ENCODE data around the gene TDP2.
A peak's percentile ranks its signal among the peaks of the same experiment; 100 is the strongest.
"Not testable (repeated sequence)": the region's sequence is repeated elsewhere in the genome, so short reads cannot be mapped to it uniquely, and the experiment has no call there.

The TDP2 gene

DNA sequence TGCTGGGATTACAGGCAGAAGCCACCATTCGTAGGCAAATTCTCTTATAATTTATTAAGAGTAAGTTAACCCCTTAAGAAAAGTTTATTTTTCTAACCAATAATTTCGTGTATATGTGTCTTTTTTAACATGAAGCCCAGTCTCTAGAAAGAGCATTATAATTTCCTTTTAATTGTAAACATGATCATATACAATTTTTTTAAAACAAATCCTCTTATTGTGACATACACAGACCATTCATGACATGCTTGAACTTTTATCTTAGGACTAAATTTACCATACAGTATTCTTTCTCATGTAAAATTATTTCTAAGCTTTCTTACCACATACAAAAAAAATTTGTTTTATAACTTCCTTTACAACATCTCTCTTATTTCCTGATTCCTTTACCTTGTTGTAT, 6.9 kb upstream of the TDP2 start:
- no peak overlapping the region for H3K4me3 ChIP-seq (ENCODE audit: low read length)
- peaks cover 16% of the 10 kb centered on the region for H3K9me3 ChIP-seq (ENCODE audit: control insufficient read depth, low read length)

DNA sequence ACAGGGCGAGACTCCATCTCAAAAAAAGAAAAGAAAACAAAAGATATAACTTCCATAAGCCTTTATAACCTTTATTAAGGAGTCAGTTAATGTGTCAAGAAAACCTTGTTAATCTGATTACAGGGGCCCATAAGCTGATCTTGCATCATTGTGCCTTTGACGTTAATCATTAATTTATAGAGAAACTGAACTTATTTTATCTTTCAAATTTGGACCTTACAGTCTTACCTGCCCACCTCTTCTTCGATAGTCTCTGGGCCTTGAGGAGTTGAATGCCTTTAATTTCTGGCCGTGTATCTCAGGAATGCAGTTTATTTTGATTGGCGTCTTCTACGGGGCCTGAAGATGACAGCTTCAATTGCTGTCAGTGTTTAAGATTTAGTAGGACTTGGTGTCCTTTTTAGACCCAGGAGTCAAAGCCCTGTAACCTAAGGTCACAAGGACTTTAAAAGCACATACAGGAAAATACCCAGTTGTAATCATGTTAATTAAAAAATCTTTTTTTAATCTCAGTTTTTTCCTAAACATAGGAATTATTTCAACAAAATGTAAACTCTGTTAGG, 6.0 kb upstream of the TDP2 start:
- Histone ChIP-seq H3K4me1 (ENCODE audit: control insufficient read depth, insufficient read depth, low read length) (peaks cover 3% of the 10 kb centered on the region), H3K9ac (ENCODE audit: low read length) (no peak overlapping the region), H3K36me3 (ENCODE audit: control insufficient read depth, insufficient read depth, low read length, severe bottlenecking) (peaks cover 5% of the 10 kb centered on the region), H3K27me3 (replicated peaks; ENCODE audit: control insufficient read depth, insufficient read depth, low read length) (no peaks in the 10 kb centered on the region), H3K9me3 (ENCODE audit: control insufficient read depth, low read length) (peaks cover 16% of the 10 kb centered on the region), H3K4me3 (ENCODE audit: low read length) (no peak overlapping the region)
- no peak for DNase-seq (ENCODE audit: low read depth)

More for the DNA sequence above, 6.9 kb upstream of the TDP2 start:
- no peak for DNase-seq (ENCODE audit: low read depth)
- H3K9ac ChIP-seq (ENCODE audit: low read length) = no peak overlapping the region
- no peaks in the 10 kb centered on the region for H3K4me1 ChIP-seq (ENCODE audit: control insufficient read depth, insufficient read depth, low read length)
- H3K36me3 ChIP-seq (ENCODE audit: control insufficient read depth, insufficient read depth, low read length, severe bottlenecking) = peaks cover 5% of the 10 kb centered on the region
- no peaks in the 10 kb centered on the region for H3K27me3 ChIP-seq (replicated peaks; ENCODE audit: control insufficient read depth, insufficient read depth, low read length)

DNA sequence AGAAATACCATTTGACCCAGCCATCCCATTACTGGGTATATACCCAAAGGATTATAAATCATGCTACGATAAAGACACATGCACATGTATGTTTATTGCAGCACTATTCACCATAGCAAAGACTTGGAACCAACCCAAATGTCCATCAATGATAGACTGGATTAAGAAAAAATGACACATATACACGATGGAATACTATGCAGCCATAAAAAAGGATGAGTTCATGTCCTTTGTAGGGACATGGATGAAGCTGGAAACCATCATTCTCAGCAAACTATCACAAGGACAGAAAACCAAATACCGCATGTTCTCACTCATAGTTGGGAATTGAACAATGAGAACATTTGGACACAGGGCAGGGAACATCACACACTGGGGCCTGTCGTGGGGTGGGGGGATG, 4.4 kb upstream of the TDP2 start:
- not testable (repeated sequence) for H3K27me3 ChIP-seq (replicated peaks; ENCODE audit: control insufficient read depth, insufficient read depth, low read length); H3K9ac ChIP-seq (ENCODE audit: low read length); H3K36me3 ChIP-seq (ENCODE audit: control insufficient read depth, insufficient read depth, low read length, severe bottlenecking); DNase-seq (ENCODE audit: low read depth); H3K4me1 ChIP-seq (ENCODE audit: control insufficient read depth, insufficient read depth, low read length); H3K4me3 ChIP-seq (ENCODE audit: low read length)
- peaks cover 16% of the 10 kb centered on the region for H3K9me3 ChIP-seq (ENCODE audit: control insufficient read depth, low read length)

DNA sequence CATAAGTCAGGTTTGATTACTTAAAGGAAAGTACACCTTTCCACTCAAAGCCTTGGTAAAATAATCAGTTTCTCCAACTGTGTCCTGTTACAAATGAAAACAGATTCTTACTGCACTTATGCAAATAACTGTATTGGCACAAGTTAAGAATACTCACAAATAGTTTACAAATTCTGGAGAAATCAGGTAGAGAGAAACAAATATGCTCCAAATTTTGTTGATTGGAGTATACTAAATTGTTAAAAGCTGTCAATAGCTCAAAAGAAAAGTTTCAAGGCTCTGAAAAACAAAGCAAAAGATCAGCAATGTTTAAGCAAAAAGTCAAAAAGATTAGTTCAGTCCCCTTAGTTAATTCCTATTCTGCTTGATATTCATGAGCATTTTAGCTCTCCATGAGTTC, 3.8 kb upstream of the TDP2 start:
- not testable (repeated sequence) for DNase-seq (ENCODE audit: low read depth); H3K9ac ChIP-seq (ENCODE audit: low read length); H3K27me3 ChIP-seq (replicated peaks; ENCODE audit: control insufficient read depth, insufficient read depth, low read length); H3K36me3 ChIP-seq (ENCODE audit: control insufficient read depth, insufficient read depth, low read length, severe bottlenecking); H3K4me3 ChIP-seq (ENCODE audit: low read length)
- Histone ChIP-seq H3K4me1 (ENCODE audit: control insufficient read depth, insufficient read depth, low read length) (peaks cover 11% of the 10 kb centered on the region), H3K9me3 (ENCODE audit: control insufficient read depth, low read length) (peaks cover 16% of the 10 kb centered on the region)

DNA sequence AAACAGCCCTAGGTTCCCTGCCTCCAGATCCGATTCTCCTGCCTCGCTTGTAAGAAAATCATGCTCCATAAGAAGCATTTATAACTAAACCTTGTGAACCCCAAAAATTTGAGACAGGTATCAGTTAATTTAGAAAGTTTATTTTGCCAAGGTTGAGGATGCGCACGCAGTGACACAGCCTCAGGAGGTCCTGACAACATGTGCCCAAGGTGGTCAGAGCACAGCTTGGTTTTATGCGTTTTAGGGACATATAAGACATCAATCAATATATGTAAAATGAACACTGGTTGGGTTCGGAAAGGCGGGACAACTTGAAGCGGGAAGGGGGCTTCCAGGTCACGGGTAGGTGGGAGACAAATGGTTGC, 2.3 kb upstream of the TDP2 start:
- Histone ChIP-seq H3K4me3 (ENCODE audit: low read length) (no peak overlapping the region), H3K36me3 (ENCODE audit: control insufficient read depth, insufficient read depth, low read length, severe bottlenecking) (peaks cover 8% of the 10 kb centered on the region), H3K27me3 (replicated peaks; ENCODE audit: control insufficient read depth, insufficient read depth, low read length) (no peaks in the 10 kb centered on the region), H3K4me1 (ENCODE audit: control insufficient read depth, insufficient read depth, low read length) (peaks cover 19% of the 10 kb centered on the region), H3K9me3 (ENCODE audit: control insufficient read depth, low read length) (peaks cover 12% of the 10 kb centered on the region), H3K9ac (ENCODE audit: low read length) (no peak overlapping the region)
- DNase-seq (ENCODE audit: low read depth) = no peak

DNA sequence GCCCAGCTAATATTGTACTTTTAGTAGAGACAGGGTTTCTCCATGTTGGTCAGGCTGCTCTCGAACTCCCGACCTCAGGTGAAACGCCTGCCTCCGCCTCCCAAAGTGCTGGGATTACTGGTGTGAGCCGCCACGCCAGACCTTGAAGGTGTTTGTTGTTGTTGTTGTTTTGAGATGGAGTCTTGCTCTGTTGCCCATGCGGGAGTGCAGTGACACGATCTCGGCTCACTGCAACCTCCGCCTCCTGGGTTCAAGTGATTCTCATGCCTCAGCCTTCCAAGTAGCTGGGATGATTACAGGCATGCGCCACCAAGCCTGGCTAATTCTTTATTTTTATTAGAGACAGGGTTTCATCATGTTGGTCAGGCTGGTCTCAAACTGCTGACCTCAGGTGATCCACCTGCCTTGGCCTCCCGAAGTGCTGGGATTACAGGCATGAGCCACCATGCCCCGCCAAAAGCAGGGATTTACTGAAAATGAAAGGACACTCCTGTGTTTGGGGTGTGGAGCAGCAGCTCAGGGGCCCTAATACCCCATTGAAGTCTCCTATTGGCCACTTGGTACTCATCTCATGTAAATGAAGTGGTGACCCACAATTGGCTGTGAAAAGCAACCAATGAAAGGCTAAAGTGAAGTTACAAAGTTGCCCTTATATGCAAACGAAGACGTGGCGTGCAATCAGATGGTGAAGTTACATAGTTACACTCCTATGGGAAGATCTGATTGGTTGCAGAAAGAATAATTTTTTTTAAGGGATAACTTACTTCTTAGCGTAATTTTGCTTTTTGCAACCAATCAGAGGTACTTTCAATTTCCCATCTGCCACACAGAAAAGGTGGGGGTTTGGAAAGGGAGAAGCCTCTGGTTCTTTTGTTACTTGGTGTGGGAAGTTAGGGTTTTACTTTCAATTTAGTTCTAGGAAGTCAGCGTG, 1.6 kb upstream of the TDP2 start:
- Histone ChIP-seq H3K36me3 (ENCODE audit: control insufficient read depth, insufficient read depth, low read length, severe bottlenecking) (peaks cover 14% of the 10 kb centered on the region), H3K4me1 (ENCODE audit: control insufficient read depth, insufficient read depth, low read length) (peaks cover 19% of the 10 kb centered on the region), H3K4me3 (ENCODE audit: low read length) (peak overlapping the region; percentile 100)
- H3K27me3 ChIP-seq (replicated peaks; ENCODE audit: control insufficient read depth, insufficient read depth, low read length); H3K9ac ChIP-seq (ENCODE audit: low read length); H3K9me3 ChIP-seq (ENCODE audit: control insufficient read depth, low read length); DNase-seq (ENCODE audit: low read depth): not testable (repeated sequence)

DNA sequence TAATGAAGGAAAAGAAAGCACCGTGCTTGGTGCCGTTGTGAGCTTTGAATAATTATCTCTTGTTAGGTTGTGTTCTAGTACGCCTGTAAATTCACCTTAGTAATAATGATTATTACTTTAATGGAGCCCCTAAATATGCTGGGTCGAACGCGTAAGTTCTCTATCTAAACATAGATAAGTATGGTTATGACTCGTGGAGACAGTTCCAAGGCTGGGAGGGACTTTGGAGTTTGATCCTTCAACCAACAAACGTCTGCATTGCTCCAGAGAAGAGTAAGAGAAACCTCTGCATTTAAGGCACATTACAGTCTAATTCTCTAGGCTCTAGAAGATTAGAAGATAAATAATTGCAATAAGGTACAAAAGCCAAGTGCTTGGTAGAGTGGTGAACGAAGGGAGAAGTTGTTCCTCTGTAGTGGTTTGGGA, 692 bp upstream of the TDP2 start:
- H3K4me3 ChIP-seq (ENCODE audit: low read length) = peak overlapping the region; percentile 100
- peak; percentile 35 for DNase-seq (ENCODE audit: low read depth)

DNA sequence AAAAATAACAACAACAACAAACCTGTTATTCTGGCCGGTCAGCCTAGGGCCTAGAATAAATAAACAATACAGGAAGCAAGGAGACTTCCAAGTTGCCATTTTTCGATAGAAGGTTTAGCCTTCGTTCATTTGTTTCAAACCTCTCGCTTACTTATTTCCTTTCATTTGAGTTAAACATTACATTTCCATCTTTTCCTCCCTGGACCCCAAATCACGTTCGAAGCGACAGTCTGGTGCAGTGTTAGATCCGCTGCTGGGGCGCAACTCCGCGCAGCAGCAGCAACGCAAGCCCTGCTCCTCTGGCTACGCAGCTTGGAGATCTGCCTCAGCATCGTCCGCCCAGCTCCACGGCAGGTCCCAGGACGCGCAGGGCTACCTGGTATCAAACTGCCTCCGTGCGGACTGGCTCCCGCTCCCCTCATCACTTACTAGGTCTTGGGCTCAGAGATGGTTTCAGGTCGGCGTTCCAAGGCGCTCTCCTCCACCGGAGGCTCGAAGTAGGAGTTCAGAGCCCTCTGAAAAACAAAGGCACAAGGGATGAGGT, 530 bp downstream of the TDP2 start:
- Histone ChIP-seq H3K9me3 (ENCODE audit: control insufficient read depth, low read length) (peaks cover 8% of the 10 kb centered on the region), H3K4me1 (ENCODE audit: control insufficient read depth, insufficient read depth, low read length) (peaks cover 19% of the 10 kb centered on the region), H3K36me3 (ENCODE audit: control insufficient read depth, insufficient read depth, low read length, severe bottlenecking) (peaks cover 33% of the 10 kb centered on the region), H3K27me3 (replicated peaks; ENCODE audit: control insufficient read depth, insufficient read depth, low read length) (no peaks in the 10 kb centered on the region), H3K4me3 (ENCODE audit: low read length) (peak overlapping the region; percentile 100), H3K9ac (ENCODE audit: low read length) (peak overlapping the region; percentile 98)
- DNase-seq (ENCODE audit: low read depth) = peak; percentile 59

More for the DNA sequence above, 692 bp upstream of the TDP2 start:
- Histone ChIP-seq H3K4me1 (ENCODE audit: control insufficient read depth, insufficient read depth, low read length) (peaks cover 19% of the 10 kb centered on the region), H3K9me3 (ENCODE audit: control insufficient read depth, low read length) (peaks cover 8% of the 10 kb centered on the region), H3K9ac (ENCODE audit: low read length) (peak overlapping the region; percentile 98), H3K27me3 (replicated peaks; ENCODE audit: control insufficient read depth, insufficient read depth, low read length) (no peaks in the 10 kb centered on the region), H3K36me3 (ENCODE audit: control insufficient read depth, insufficient read depth, low read length, severe bottlenecking) (peaks cover 24% of the 10 kb centered on the region)

DNA sequence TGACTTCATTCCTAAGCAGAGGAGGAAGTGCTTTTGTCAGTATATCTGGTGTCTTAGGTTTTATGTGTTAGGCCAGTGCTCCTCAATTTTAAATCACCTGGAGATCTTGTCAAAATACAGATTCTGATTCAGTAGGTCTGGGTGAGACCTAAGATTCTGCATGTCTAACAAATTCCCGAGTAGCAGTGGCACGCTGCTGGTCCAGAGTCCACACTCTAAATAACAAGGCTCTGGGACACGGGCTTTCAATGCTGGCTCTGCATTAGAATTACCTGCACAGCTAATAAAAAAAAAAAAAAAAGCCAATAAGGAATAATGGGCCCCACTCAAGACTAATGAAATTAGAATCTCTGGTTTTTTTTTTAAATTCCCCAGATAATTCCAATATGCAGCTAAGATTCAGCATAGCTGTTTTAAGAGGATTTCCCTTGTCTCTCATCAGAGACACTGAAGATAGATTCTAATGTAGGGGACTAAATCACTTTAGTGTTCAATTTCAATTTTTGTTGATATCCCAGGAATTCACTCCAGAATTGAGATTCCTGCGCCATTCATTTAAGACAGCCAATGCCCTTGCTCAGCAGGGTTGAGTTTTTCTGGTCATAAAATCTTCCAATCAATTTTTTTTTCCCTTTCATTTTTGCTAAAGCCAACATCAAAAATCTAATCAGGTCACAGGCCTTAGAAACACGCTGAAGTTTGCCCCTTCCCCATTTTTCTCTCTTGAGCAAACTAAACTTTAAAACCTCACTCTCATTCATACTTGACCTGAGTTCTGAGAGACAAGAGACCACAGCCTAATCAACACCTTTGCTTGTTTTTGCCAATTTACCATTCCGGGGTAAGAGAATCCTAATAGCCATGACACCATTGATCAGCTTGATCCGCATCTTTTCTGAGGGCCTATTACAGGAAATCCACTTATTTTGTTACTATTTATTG, 2.4 kb downstream of the TDP2 start:
- Histone ChIP-seq H3K4me1 (ENCODE audit: control insufficient read depth, insufficient read depth, low read length) (peaks cover 27% of the 10 kb centered on the region), H3K27me3 (replicated peaks; ENCODE audit: control insufficient read depth, insufficient read depth, low read length) (no peaks in the 10 kb centered on the region), H3K4me3 (ENCODE audit: low read length) (no peak overlapping the region), H3K9me3 (ENCODE audit: control insufficient read depth, low read length) (no peaks in the 10 kb centered on the region), H3K36me3 (ENCODE audit: control insufficient read depth, insufficient read depth, low read length, severe bottlenecking) (peaks cover 34% of the 10 kb centered on the region), H3K9ac (ENCODE audit: low read length) (no peak overlapping the region)
- DNase-seq (ENCODE audit: low read depth) = no peak

DNA sequence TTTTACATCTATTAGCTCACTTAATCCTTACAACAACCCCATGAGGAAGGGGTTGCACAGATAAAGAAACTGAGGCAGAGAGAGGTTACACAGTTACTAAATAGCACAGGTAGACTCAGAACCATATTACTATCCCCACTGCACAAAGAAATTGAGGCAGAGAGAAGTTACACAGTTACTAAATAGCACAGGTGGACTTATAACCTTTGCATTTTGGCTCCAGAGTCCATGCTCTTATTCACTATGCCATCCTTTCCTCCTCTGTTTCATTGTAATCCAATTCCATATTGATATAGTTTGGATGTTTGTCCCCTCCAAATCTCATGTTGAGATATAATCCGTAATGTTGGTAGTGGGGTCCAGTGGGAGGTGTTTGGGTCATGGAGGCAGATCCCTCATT, 3.5 kb downstream of the TDP2 start:
- no peaks in the 10 kb centered on the region for H3K9me3 ChIP-seq (ENCODE audit: control insufficient read depth, low read length)
- no peak overlapping the region for H3K9ac ChIP-seq (ENCODE audit: low read length)
- no peak overlapping the region for H3K4me3 ChIP-seq (ENCODE audit: low read length)
- H3K27me3 ChIP-seq (replicated peaks; ENCODE audit: control insufficient read depth, insufficient read depth, low read length) = no peaks in the 10 kb centered on the region
- H3K36me3 ChIP-seq (ENCODE audit: control insufficient read depth, insufficient read depth, low read length, severe bottlenecking) = peaks cover 37% of the 10 kb centered on the region
- H3K4me1 ChIP-seq (ENCODE audit: control insufficient read depth, insufficient read depth, low read length) = peaks cover 37% of the 10 kb centered on the region
- DNase-seq (ENCODE audit: low read depth) = no peak

DNA sequence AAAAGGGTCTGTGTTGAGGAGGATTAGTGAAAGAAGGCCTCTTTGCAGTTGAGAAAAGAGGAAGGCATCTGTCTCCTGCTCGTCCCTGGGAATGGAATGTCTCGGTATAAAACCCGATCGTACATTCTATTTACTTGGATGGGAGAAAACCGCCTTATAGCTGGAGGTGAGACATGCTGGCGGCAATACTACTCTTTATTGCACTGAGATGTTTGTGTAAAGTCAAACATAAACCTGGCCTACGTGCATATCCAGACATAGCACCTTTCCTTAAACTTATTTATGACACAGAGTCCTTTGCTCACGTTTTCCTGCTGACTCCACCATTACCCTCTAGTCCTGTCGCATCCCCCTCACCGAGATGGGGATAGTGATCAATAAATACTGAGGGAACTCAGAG, 4.5 kb downstream of the TDP2 start:
- Histone ChIP-seq H3K4me3 (ENCODE audit: low read length) (no peak overlapping the region), H3K36me3 (ENCODE audit: control insufficient read depth, insufficient read depth, low read length, severe bottlenecking) (peaks cover 41% of the 10 kb centered on the region), H3K27me3 (replicated peaks; ENCODE audit: control insufficient read depth, insufficient read depth, low read length) (no peaks in the 10 kb centered on the region), H3K4me1 (ENCODE audit: control insufficient read depth, insufficient read depth, low read length) (peaks cover 30% of the 10 kb centered on the region), H3K9me3 (ENCODE audit: control insufficient read depth, low read length) (no peaks in the 10 kb centered on the region), H3K9ac (ENCODE audit: low read length) (no peak overlapping the region)
- DNase-seq (ENCODE audit: low read depth) = no peak
